Measurements from ENCODE around the gene RANGAP1. TPM values are rescaled to one million over a fixed set of nuclear protein-coding genes. Genes with fewer than 3 reads are reported as not detected.

The RANGAP1 gene
- polyA plus RNA-seq, 1 donor (not counting 4 experiments of a cell fraction or from before 2014, with no cell fraction given), result 85.9 TPM

GRCh38 chr22:41262250-41262765 lies 23.7 kb downstream of the RANGAP1 start:
- Histone ChIP-seq H3K27me3 (ENCODE audit: control insufficient read depth, extremely low read depth, insufficient read depth, low read length) (no peaks in the 10 kb centered on the region), H3K9me1 (ENCODE audit: control insufficient read depth, extremely low read depth, insufficient read depth, low read length) (peaks cover 4% of the 10 kb centered on the region), H4K20me1 (ENCODE audit: control insufficient read depth, extremely low read depth, insufficient read depth, low read length) (peaks cover 5% of the 10 kb centered on the region), H3K4me3 (ENCODE audit: control insufficient read depth in 2 of 3, extremely low read depth in 1 of 3, insufficient read depth in 2 of 3, low read depth in 1 of 3, low read length in 3 of 3) (no peak overlapping the region), H3K79me2 (ENCODE audit: control insufficient read depth, insufficient read depth, low read length) (peaks cover 41% of the 10 kb centered on the region), H3K27ac (ENCODE audit: control insufficient read depth, insufficient read depth, low read length) (no peak overlapping the region), H3K4me2 (ENCODE audit: control insufficient read depth, extremely low read depth, insufficient read depth, low read depth, low read length) (no peak overlapping the region), H3K9ac (ENCODE audit: control insufficient read depth, extremely low read depth, insufficient read depth, low read length) (no peak overlapping the region), H3K4me1 (ENCODE audit: control insufficient read depth, extremely low read depth, insufficient read depth, low read length) (no peaks in the 10 kb centered on the region), H3K36me3 (ENCODE audit: control insufficient read depth in 2 of 2, extremely low read depth in 1 of 2, insufficient read depth in 2 of 2, low read length in 2 of 2) (peaks cover 70 to 72% of the 10 kb centered on the region in 2 experiments), H3K9me3 (ENCODE audit: control insufficient read depth, low read depth, low read length) (no peaks in the 10 kb centered on the region), H2AFZ (ENCODE audit: control insufficient read depth, low read length) (no peak overlapping the region)
- dilution Hi-C loops (cut with MboI; ENCODE audit: extremely low pct_ligation_motif_present, low sequenced_read_pairs), result no loop called here
- TF ChIP-seq EZH2 (IDR thresholded peaks at IDR 0.05; ENCODE audit: low read length) (no peak), CTCF (optimal IDR thresholded peaks at IDR 0.05 in 1 of 3, IDR thresholded peaks at IDR 0.05 in 1 of 3, conservative IDR thresholded peaks at IDR 0.05 in 1 of 3; ENCODE audit: extremely low read depth in 1 of 3, insufficient read depth in 2 of 3, low read length in 3 of 3) (no peak)
- no peak for DNase-seq (ENCODE audit: low read depth, low spot score)
- FAIRE-seq, result no peak

- Histone ChIP-seq H3K4me2 (ENCODE audit: control insufficient read depth, extremely low read depth, insufficient read depth, low read depth, low read length) (no peak overlapping the region), H3K9ac (ENCODE audit: control insufficient read depth, extremely low read depth, insufficient read depth, low read length) (no peak overlapping the region), H3K9me1 (ENCODE audit: control insufficient read depth, extremely low read depth, insufficient read depth, low read length) (peaks cover 4% of the 10 kb centered on the region), H2AFZ (ENCODE audit: control insufficient read depth, low read length) (no peak overlapping the region), H3K27me3 (ENCODE audit: control insufficient read depth, extremely low read depth, insufficient read depth, low read length) (no peaks in the 10 kb centered on the region), H3K9me3 (ENCODE audit: control insufficient read depth, low read depth, low read length) (no peaks in the 10 kb centered on the region), H3K36me3 (ENCODE audit: control insufficient read depth in 2 of 2, extremely low read depth in 1 of 2, insufficient read depth in 2 of 2, low read length in 2 of 2) (peaks cover 74 to 77% of the 10 kb centered on the region in 2 experiments), H4K20me1 (ENCODE audit: control insufficient read depth, extremely low read depth, insufficient read depth, low read length) (peaks cover 5% of the 10 kb centered on the region), H3K79me2 (ENCODE audit: control insufficient read depth, insufficient read depth, low read length) (peaks cover 42% of the 10 kb centered on the region), H3K4me1 (ENCODE audit: control insufficient read depth, extremely low read depth, insufficient read depth, low read length) (peaks cover under 1% of the 10 kb centered on the region), H3K27ac (ENCODE audit: control insufficient read depth, insufficient read depth, low read length) (no peak overlapping the region), H3K4me3 (ENCODE audit: control insufficient read depth in 2 of 3, extremely low read depth in 1 of 3, insufficient read depth in 2 of 3, low read depth in 1 of 3, low read length in 3 of 3) (no peak overlapping the region)
- FAIRE-seq (no peak), DNase-seq (ENCODE audit: low read depth, low spot score) (no peak)
- no peak for TF ChIP-seq CTCF (optimal IDR thresholded peaks at IDR 0.05 in 1 of 3, IDR thresholded peaks at IDR 0.05 in 1 of 3, conservative IDR thresholded peaks at IDR 0.05 in 1 of 3; ENCODE audit: extremely low read depth in 1 of 3, insufficient read depth in 2 of 3, low read length in 3 of 3)
- no peak for TF ChIP-seq EZH2 (IDR thresholded peaks at IDR 0.05; ENCODE audit: low read length)
- dilution Hi-C loops (cut with MboI; ENCODE audit: extremely low pct_ligation_motif_present, low sequenced_read_pairs), result no loop called here
Measured at GRCh38 chr22:41261541-41262249, 24.3 kb downstream of the RANGAP1 start.
